Activated CD8-positive, alpha-beta memory T cell treated with anti-CD3 and anti-CD28 coated beads, Interleukin-2, amount 50 U/mL, for 24 hours (primary cell): Measurements from ENCODE around the gene KCNK1.

ENCODE experiments used
- DNase-seq: peaks from one replicate; pipeline ENCODE4 v3.0.0-alpha.2; 2020; ENCODE audit errors: extremely low read depth

The KCNK1 gene

GRCh38 chr1:233636503-233636877 lies 22.6 kb downstream of the KCNK1 start:
- DNase-seq = no peak

- DNase-seq = no peak
Observed at GRCh38 chr1:233638513-233638912, 24.6 kb downstream of the KCNK1 start.

GRCh38 chr1:233639611-233640010 lies 25.7 kb downstream of the KCNK1 start:
- no peak for DNase-seq

- no peak for DNase-seq
Observed at GRCh38 chr1:233640179-233640578, 26.3 kb downstream of the KCNK1 start.

DNA sequence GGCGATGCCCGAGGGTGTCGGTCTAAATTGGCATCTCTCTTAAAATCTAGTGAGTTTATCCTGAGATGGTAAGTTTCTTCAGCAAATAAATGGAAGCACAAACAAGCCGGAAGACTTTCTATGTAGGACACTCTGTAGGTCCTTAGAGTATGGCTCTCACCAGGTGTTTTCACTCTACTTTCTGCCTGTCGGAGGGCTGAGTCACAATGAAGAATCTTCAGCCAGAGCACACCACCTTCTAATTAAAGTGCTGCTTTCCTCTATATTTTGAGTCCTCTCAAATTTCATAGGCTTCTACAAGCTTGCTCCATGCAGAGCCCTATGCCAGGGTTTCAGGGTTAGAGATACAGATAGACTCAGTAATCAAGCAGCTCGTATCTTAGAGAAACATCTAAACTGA lies 27.1 kb downstream of the KCNK1 start:
- no peak for DNase-seq

- no peak for DNase-seq
Observed at GRCh38 chr1:233647073-233647472, 33.2 kb downstream of the KCNK1 start.

GRCh38 chr1:233647636-233648035 lies 33.7 kb downstream of the KCNK1 start:
- no peak for DNase-seq

- DNase-seq = no peak
Observed at GRCh38 chr1:233651061-233651460, 37.2 kb downstream of the KCNK1 start.

GRCh38 chr1:233651563-233652233 lies 37.8 kb downstream of the KCNK1 start:
- DNase-seq = no peak

DNA sequence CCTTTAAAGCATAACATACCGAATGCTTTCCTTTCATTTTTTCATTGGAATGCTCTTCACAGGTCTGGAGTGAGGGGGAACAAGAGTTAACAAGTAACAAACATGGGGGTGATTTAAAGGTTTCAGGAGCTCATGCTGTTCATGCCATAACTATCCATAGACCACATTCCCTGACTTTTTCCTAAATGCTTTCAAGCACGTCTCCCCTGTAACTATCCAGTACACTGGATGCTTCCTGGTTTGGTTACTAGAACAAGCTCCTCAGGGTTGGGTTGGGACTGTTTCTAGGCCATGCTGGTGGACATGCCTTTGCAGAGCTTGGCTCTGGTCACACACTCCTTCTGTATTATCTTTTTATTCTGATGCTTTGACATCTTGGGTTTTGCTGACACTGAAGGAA lies 38.6 kb downstream of the KCNK1 start:
- no peak for DNase-seq

DNA sequence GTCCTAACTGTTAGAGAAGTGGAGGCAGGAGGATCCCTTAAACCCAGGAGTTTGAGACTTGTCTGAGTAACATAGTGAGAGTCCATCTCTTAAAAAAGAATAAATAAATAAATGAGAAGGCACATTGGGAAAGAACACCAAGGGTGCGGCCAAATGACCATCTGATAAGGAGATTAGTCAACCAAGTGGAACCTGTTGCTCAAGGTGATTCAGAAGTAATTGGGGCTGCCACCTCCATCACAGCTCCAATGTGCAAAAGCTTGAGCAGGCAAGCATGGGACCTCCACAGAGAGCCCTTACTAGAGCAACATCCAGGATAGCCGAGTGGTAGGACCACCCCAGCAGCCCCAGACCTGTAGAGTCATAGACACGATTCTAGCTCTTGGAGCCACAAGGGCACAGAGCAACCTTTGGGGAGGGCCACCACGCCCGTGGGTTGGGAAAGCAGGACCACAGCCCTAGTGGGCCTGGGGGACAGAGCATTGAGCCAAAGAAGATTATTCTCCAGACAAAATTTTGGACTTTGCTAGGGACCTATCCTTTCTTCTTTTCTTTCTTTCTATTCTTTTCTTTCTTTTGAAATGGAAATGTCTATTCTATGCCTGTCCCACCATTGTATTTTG lies 40.9 kb downstream of the KCNK1 start:
- DNase-seq = no peak

GRCh38 chr1:233655301-233655740 lies 41.4 kb downstream of the KCNK1 start:
- DNase-seq = no peak

- DNase-seq = no peak
Observed at GRCh38 chr1:233656032-233656635, 42.2 kb downstream of the KCNK1 start.

GRCh38 chr1:233656687-233657086 lies 42.8 kb downstream of the KCNK1 start:
- DNase-seq = no peak

DNA sequence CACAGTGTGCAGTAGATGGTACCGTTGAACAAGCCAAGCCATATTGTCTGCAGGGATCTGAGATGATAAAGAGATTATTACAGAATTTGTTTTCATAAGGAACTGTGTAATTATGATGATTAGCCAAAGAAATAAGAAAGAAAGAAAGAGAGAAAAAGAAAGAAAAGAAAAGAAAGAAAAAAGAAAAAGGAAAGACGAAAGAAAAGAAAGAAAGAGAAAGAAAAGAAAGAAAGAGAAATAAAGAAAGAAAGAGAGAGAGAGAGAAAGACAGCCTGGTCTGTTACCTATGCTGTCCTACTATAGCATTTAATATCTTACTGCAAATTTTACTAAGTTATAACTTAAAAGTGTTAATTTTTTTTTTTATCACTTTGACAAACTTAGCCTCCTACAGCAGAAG lies 43.6 kb downstream of the KCNK1 start:
- no peak for DNase-seq

DNA sequence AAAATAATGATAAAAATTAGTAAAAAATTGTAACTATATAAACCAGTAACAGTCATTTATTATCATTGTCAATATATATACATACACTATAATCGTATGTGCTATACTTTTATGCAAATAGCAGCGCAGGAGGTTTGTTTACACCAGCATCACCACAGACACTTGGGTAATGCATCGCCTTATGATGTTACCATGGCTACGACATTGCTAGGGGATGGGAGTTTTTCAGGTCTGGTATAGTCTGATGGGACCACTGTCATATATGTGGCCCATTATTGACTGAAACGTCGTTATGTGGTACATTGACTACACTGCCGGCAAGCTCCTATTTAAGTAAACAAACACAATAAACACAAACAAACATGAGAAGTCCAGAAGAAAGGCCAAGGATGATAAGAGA lies 45.6 kb downstream of the KCNK1 start:
- DNase-seq = no peak

GRCh38 chr1:233661376-233662159 lies 47.7 kb downstream of the KCNK1 start:
- DNase-seq = no peak

DNA sequence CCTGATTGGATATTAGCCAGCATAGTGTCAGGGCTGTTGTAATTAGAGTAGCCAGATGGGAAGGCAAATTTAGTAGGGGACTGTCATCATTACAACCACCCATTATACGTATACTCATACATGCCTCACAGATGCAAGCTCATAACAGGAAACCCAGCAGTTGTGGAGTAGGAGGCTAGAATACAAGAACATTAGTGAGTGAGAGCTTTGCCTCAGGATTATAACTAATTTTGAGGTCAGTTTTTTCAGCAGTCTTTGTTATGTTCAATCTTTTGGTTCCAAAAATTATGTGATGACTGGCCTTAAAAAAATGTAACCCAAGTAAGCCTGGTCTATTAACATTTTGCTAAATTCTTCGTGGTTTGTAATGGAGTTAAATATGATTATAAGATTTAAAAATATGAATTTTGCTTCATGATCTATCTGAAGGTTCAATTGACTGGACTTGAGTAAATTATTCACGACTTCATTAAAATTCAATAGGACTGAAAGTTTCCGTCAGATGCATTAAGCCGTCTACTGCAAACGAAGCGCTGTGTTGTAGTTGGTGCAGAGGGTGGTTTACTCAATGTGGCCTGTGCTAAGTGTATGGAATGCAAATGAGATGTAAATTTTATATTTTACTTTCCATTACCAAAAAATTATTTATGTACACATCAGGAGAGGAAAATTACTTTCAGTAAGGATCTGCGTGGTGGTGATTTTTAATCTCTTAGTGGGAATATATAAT lies 48.8 kb downstream of the KCNK1 start:
- no peak for DNase-seq

DNA sequence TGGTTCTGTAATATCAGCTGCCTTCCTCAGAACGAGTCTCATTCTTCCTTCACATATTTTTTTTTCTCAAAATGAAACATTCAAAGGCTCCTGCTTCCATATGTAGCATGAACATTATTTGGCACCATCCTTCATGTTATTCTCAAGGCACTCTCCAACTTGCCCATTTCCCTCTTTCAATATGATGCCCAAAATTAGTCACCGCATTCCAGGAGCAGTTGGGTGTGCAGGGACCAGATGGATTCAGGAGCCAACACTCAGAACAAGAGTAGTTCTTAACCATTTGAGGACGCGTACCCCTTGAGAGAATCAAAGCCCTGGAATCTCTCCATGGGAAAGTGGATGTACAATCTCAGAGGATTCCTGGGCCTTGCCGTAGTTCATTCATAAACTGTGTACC lies 50.3 kb downstream of the KCNK1 start:
- no peak for DNase-seq

- DNase-seq = no peak
Observed at GRCh38 chr1:233664804-233665574, 51.1 kb downstream of the KCNK1 start.
